DMS153 (cell line): ENCODE results near the gene CMTM6.
"Not testable (repeated sequence)": the region's sequence is repeated elsewhere in the genome, so short reads cannot be mapped to it uniquely, and the experiment has no call there.

Experiments
- DNase-seq: peaks from one replicate; lab custom pipeline; 2025; lab: John Stamatoyannopoulos, UW

CMTM6 gene

GRCh38 chr3:32447865-32448400 is 54.7 kb downstream of the CMTM6 start:
- DNase-seq = no peak

GRCh38 chr3:32443478-32443877 is 59.2 kb downstream of the CMTM6 start:
- DNase-seq = no peak

GRCh38 chr3:32442766-32443165 is 59.9 kb downstream of the CMTM6 start:
- DNase-seq = no peak

GRCh38 chr3:32440611-32441350 is 61.9 kb downstream of the CMTM6 start:
- no peak for DNase-seq

GRCh38 chr3:32439421-32439820 is 63.2 kb downstream of the CMTM6 start:
- not testable (repeated sequence) for DNase-seq

GRCh38 chr3:32438596-32439344 is 63.9 kb downstream of the CMTM6 start:
- DNase-seq = no peak

- no peak for DNase-seq
Observed at GRCh38 chr3:32437896-32438295, 64.8 kb downstream of the CMTM6 start.

- no peak for DNase-seq
Observed at GRCh38 chr3:32436816-32437189, 65.8 kb downstream of the CMTM6 start.

GRCh38 chr3:32435911-32436815 is 66.5 kb downstream of the CMTM6 start:
- DNase-seq = no peak

GRCh38 chr3:32434206-32434605 is 68.4 kb downstream of the CMTM6 start:
- DNase-seq = no peak

GRCh38 chr3:32432711-32433530 is 69.7 kb downstream of the CMTM6 start:
- no peak for DNase-seq

- no peak for DNase-seq
Observed at GRCh38 chr3:32432045-32432710, 70.5 kb downstream of the CMTM6 start.

GRCh38 chr3:32431481-32431880 is 71.2 kb downstream of the CMTM6 start:
- no peak for DNase-seq
